Activated CD8-positive, alpha-beta memory T cell treated with anti-CD3 and anti-CD28 coated beads for 24 hours (primary cell): ENCODE data around the gene HSPB1.
"Not testable (repeated sequence)": the region's sequence is repeated elsewhere in the genome, so short reads cannot be mapped to it uniquely, and the experiment has no call there.

Experiments
- DNase-seq: peaks from one replicate; pipeline ENCODE4 v3.0.0-alpha.2; 2020

Gene HSPB1

DNA sequence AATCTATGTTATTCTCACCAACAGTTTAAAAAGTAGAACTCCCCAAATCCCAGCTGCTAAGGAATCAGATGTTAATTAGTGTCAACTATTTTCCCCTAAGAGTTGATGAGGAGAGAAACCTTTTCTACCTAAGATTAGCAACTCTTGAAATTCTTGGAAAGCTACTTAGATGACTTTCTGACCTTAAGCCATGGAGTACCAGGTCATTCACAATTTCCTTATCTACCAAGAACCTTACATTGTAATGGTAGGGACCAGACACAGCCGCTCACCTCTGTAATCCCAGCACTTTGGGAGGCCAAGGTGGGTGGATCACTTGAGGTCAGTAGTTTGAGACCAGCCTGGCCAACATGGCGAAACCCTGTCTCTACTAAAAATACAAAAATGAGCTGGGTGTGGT is 32.9 kb downstream of the HSPB1 start:
- not testable (repeated sequence) for DNase-seq

DNA sequence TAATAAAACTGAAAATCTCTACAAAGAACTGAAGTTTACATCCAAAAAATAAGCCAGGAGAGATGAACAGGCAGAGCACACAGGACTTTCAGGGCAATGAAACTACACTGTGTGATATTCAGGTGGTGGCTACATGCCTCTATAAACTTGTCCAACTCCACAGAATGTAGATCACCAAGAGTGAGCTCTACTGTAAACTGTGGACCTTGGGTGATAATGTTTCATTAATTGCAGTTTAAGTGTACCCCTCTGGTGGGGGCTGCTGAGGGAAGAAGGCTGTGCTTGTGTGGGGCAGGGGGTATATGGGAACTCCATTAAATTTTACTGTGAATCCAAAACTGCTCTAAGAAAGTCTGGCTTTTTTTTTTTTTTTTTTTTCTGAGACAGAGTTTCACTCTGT is 33.6 kb downstream of the HSPB1 start:
- no peak for DNase-seq

DNA sequence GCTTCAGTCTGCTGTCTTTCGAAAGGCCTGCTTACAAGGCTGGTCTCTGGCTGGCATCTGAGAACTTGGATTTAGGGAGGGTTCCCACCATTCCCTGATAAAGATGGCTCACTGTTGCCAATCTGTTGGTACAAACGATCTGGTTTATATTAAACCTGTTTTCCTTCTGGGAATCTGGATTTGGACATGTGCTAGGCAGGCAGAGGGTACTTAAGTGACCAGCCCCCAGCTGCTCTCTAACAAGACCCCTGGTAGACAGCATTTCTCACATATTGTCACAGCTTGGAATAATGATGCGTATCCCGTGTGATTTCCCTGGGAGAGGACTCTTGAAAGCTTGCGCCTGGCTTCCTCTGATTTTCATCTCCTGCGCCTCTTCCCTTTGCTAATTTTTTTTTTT is 34.7 kb downstream of the HSPB1 start:
- DNase-seq = no peak

GRCh38 chr7:76338298-76339084 is 36.0 kb downstream of the HSPB1 start:
- no peak for DNase-seq

DNA sequence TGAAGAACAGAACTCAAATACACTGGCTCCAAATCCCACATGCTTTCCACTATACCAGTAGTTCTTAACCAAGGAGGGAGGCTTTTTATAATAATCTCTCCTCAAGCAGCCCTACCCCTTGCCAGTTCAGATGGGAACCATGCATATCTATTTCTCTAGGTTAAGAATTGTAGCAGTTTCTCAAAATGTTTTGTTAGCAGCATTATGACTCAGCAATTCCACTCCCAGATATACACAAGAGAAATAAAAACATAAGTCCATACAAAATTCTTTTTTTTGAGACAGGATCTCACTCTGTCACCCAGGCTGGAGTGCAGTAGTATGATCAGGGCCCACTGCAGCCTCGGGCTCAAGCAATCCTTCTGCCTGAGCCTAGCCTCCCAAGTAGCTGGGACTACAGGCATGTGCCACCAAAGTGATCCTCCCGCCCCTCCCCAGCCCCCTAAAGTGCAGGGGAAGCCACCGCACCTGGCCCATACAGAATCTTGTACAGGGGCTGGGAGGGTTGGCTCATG is 38.2 kb downstream of the HSPB1 start:
- DNase-seq = no peak

GRCh38 chr7:76342222-76342621 is 39.7 kb downstream of the HSPB1 start:
- DNase-seq = no peak

GRCh38 chr7:76343294-76343930 is 40.9 kb downstream of the HSPB1 start:
- no peak for DNase-seq

GRCh38 chr7:76343931-76344321 is 41.5 kb downstream of the HSPB1 start:
- DNase-seq = no peak

DNA sequence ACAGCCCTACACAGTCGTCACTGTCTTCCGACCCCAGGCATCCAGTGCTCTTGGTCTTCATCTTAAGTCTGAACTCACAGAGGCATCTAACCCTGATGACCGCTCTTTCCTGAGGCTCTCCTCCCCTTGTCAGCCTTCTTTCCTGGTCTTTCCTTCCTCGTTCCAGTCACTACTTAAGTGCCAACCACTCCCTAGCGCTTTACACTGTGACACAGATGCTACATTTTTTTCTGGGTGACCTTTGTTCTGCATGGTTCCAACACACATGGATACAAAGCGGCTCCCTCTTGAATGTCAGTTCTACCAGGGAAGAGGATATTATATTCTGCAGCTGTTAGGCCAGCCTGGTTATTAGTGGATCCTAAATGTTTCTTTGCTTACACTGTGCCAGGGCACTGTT is 43.6 kb downstream of the HSPB1 start:
- no peak for DNase-seq

DNA sequence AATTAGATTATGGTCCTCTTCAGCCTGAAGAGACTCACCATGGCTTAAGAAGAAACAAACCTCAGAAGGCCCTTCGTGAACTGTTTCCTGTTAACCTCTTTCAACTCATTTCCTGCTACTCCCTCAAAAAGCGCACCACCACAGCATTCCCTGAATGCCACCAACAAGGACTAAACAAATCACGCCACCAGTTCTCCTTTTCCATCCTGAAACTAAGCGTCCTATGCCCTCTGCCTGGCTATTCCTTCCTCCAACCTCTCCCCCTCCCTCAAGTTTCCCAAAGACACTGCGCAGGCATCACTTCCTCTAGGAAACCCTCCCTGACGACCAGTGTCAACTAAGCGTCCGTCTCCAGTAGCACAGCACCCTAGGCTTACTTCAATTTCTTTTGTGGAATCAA is 44.3 kb downstream of the HSPB1 start:
- no peak for DNase-seq

DNA sequence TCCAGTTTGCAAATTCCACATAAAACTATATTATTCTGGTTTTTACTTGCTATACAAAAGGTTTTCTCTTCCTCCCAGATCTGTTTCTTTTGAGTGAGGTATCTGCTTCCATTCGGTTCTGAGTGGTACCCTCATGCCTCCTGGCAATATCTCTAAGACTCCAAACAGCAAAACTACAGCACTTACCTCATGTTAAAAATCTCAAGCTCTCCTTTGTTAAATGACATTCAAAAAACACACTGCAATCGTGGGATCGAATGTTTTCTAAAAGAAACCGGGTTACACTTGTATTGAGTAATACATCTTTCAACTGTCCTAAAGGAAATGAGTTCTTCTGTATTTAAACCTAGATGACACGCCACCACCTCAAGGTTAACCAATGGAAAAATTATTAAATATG is 45.2 kb downstream of the HSPB1 start:
- DNase-seq = no peak

GRCh38 chr7:76349313-76349885 is 46.9 kb downstream of the HSPB1 start:
- no peak for DNase-seq

DNA sequence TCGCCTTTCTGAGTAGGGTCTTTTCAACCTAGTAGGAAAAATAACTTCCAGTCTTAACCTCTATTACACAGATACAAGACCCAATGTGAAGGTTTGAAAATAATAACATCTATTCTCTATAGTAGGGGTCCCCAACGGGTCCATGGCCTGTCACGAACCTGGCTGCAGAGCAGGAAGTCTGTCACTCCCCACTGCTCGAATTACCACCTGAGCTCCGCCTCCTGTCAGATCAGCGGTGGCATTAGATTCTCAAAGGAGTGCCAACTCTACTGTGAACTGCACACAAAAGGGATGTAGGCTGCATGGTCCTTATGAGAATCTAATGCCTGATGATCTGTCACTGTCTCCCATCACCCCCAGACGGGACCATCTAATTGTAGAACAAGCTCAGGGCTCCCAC is 48.9 kb downstream of the HSPB1 start:
- no peak for DNase-seq

DNA sequence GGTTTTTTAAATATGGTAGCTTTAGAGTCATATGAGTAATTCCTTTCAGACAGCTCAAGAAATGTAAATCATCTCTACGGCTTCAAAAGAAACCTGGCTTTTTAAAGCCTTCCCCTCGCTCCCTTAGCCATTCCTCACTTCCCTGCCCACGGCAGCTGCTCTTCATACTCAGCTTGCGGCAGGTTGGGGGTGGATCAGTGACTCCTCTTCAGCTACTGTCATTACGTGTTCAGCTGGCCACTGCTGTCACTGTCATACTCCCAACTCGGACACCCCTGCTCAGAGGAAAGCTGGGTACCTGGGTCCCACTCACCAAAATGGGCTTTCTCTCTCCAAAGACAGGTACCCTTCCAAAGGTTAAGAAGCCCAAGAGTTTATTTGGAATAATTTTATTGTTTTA is 49.7 kb downstream of the HSPB1 start:
- DNase-seq = no peak

DNA sequence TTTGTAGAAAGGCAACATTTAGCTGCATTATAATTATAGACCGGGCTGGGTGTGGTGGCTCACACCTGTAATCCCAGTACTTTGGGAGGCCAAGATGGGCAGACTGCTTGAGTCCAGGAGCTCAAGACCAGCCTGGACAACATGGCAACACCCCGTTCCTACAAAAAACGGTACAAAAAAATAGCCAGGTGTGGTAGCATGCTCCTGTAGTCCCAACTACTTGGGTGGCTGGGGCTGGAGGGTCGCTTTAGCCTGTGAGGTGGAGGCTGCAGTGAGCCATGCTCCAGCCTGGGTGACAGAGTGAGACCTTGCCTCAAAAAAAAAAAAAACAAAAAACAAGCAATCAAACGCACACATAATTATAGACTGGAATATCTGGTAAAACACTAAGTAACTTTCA is 51.3 kb downstream of the HSPB1 start:
- no peak for DNase-seq
